HepG2 (cell line): ENCODE data around the gene SPOPL. TPM values are rescaled to one million over a fixed set of nuclear protein-coding genes. Genes with fewer than 3 reads are reported as not detected.

Experiments
- AGO2 ChIP-seq: fragments of 200-400 bp; formaldehyde crosslinking; optimal IDR thresholded peaks from 2 replicates; pipeline ENCODE3; 2017; ENCODE audit warnings: mild to moderate bottlenecking, low read depth, low read length, moderate library complexity
- CEBPG ChIP-seq: IDR thresholded peaks from 2 replicates; pipeline ENCODE4 v1.6.1; 2016
- CHD4 ChIP-seq: fragments of 200-600 bp; sonication (generic); IDR thresholded peaks from 2 replicates; pipeline ENCODE4 v1.7.0; 2017; ENCODE audit warnings: mild to moderate bottlenecking, low read length, borderline replicate concordance
- DPF2 ChIP-seq: sonication (generic); formaldehyde crosslinking; IDR thresholded peaks from 2 replicates; pipeline ENCODE4 v1.4.0; 2020; ENCODE audit warnings: mild to moderate bottlenecking, low read depth, missing genetic modification reagents, borderline replicate concordance
- HNRNPH1 ChIP-seq: fragments of 200-400 bp; formaldehyde crosslinking; optimal IDR thresholded peaks from 2 replicates; pipeline ENCODE3; 2017; ENCODE audit warnings: mild to moderate bottlenecking, low read depth, low read length
- KAT7 ChIP-seq: IDR thresholded peaks from 2 replicates; pipeline ENCODE4 v1.6.1; 2018; ENCODE audit warnings: borderline replicate concordance, missing compliant biosample characterization
- KMT2B ChIP-seq: IDR thresholded peaks from 2 replicates; pipeline ENCODE4 v1.6.1; 2016; ENCODE audit warnings: missing genetic modification reagents, missing compliant biosample characterization
- MAFK ChIP-seq, 2 experiments: IDR thresholded peaks in 1 of 2; conservative IDR thresholded peaks in 1 of 2; 2 replicates each; pipeline ENCODE4 v1.6.1; 2011; ENCODE audit warnings: improper control_type of control experiment in 2 of 2, low read length in 2 of 2
- MAX ChIP-seq: IDR thresholded peaks from 2 replicates; pipeline ENCODE4 v1.6.1; 2012; ENCODE audit warnings: inconsistent platforms
- MED13 ChIP-seq: sonication (generic); formaldehyde crosslinking; IDR thresholded peaks from 2 replicates; pipeline ENCODE4 v1.5.0; 2020; ENCODE audit warnings: missing genetic modification reagents
- MTERF4 ChIP-seq: sonication (generic); formaldehyde crosslinking; IDR thresholded peaks from 2 replicates; pipeline ENCODE4 v1.8.0; 2023; ENCODE audit warnings: mild to moderate bottlenecking, missing genetic modification reagents
- NCOR1 ChIP-seq: fragments of 200-600 bp; sonication (generic); IDR thresholded peaks from 2 replicates; pipeline ENCODE4 v1.7.0; 2017; ENCODE audit warnings: antibody characterized with exemption, low read length, borderline replicate concordance
- NR2F6 ChIP-seq, 2 experiments: IDR thresholded peaks; 2 replicates each; pipeline ENCODE4 v1.6.1; 2016; ENCODE audit warnings: antibody characterized with exemption in 1 of 2, mild to moderate bottlenecking in 1 of 2
- SOX5 ChIP-seq: IDR thresholded peaks from 2 replicates; pipeline ENCODE4 v1.6.1; 2016; ENCODE audit warnings: borderline replicate concordance
- TBX3 ChIP-seq: fragments of 450-650 bp; IDR thresholded peaks from 2 replicates; pipeline ENCODE4 v1.6.1; 2017; ENCODE audit warnings: antibody characterized with exemption, mild to moderate bottlenecking, inconsistent platforms, borderline replicate concordance
- TEAD3 ChIP-seq: optimal IDR thresholded peaks from 2 replicates; pipeline ENCODE3; 2016; ENCODE audit warnings: borderline replicate concordance
- TFAP4 ChIP-seq: sonication (generic); IDR thresholded peaks from 2 replicates; pipeline ENCODE4 v1.6.1; 2016; ENCODE audit warnings: low read depth, borderline replicate concordance
- TIGD3 ChIP-seq: sonication (generic); formaldehyde crosslinking; IDR thresholded peaks from 2 replicates; pipeline ENCODE4 v1.5.1; 2020; ENCODE audit warnings: mild to moderate bottlenecking, missing genetic modification reagents, borderline replicate concordance
- TRIM22 ChIP-seq: fragments of 450-650 bp; IDR thresholded peaks from 2 replicates; pipeline ENCODE4 v1.6.1; 2017
- ZFP90 ChIP-seq: sonication (generic); formaldehyde crosslinking; IDR thresholded peaks from 2 replicates; pipeline ENCODE4 v1.8.0; 2022; ENCODE audit warnings: missing genetic modification reagents, mild to moderate bottlenecking, inconsistent platforms, borderline replicate concordance
- ZKSCAN5 ChIP-seq: sonication (generic); formaldehyde crosslinking; IDR thresholded peaks from 2 replicates; pipeline ENCODE4 v1.5.1; 2020; ENCODE audit warnings: mild to moderate bottlenecking, missing genetic modification reagents
- ZNF33A ChIP-seq: sonication (generic); formaldehyde crosslinking; IDR thresholded peaks from 2 replicates; pipeline ENCODE4 v1.5.1; 2020; ENCODE audit warnings: missing genetic modification reagents, mild to moderate bottlenecking, moderate library complexity, borderline replicate concordance
- ZNF546 ChIP-seq: sonication (generic); formaldehyde crosslinking; conservative IDR thresholded peaks from 2 replicates; pipeline ENCODE4 v1.8.1; 2023; ENCODE audit warnings: mild to moderate bottlenecking, missing genetic modification reagents
- ZNF570 ChIP-seq: sonication (generic); formaldehyde crosslinking; IDR thresholded peaks from 2 replicates; pipeline ENCODE4 v1.4.0; 2020; ENCODE audit warnings: mild to moderate bottlenecking, missing genetic modification reagents, borderline replicate concordance
- ZNF713 ChIP-seq: sonication (generic); formaldehyde crosslinking; IDR thresholded peaks from 2 replicates; pipeline ENCODE4 v1.4.0; 2020; ENCODE audit warnings: mild to moderate bottlenecking, missing genetic modification reagents
- ZSCAN29 ChIP-seq: sonication (generic); formaldehyde crosslinking; conservative IDR thresholded peaks from 2 replicates; pipeline ENCODE4 v1.4.0; 2020; ENCODE audit warnings: mild to moderate bottlenecking, missing genetic modification reagents
- polyA plus RNA-seq, 8 experiments: library from polyadenylated mRNA; depleted of rRNA in 3 of 8; stranded (reverse) in 7 of 8; unstranded in 1 of 8; fragments of >200 nt; fragmentation: Illumina TruSeq in 4 of 8; extraction: Trizol in 4 of 8; gene quantifications; 2 replicates each; pipeline versions ENCODE4 v1.2.1 to v1.2.3, GENCODE V29; 2011 to 2016; ENCODE audit warnings: low read depth in 4 of 8, missing spikeins in 1 of 8, mixed read lengths in 1 of 8; ENCODE audit not compliant: insufficient read depth in 1 of 8
- total RNA-seq, 5 experiments: library from RNA; depleted of rRNA; stranded (reverse); fragments of >200 nt; fragmentation: Illumina TruSeq; extraction: Trizol; gene quantifications; 2 replicates each; pipeline ENCODE4 v1.2.3, GENCODE V29; 2016; ENCODE audit warnings: low read depth in 1 of 5

Gene SPOPL
- total and polyA plus RNA-seq, 2 of the 13 experiments (the other 11 are each of a cell fraction or from before 2014, with no cell fraction given): 12.6 to 51.6 TPM

GRCh38 chr2:138490673-138491494, 10.7 kb upstream of the SPOPL start (continued):
- TF ChIP-seq TFAP4: peak; percentile 59
- TF ChIP-seq CEBPG (CRISPR knock-in tag): peak; percentile 93
- TF ChIP-seq MAFK (conservative IDR thresholded peaks at IDR 0.05 in 1 of 2, IDR thresholded peaks at IDR 0.05 in 1 of 2; ENCODE audit: low read length in 2 of 2): no peak
- TF ChIP-seq ZNF546 (CRISPR knock-in tag): no peak
- peak; percentile 32; the same call in 1 of the 2 replicates for TF ChIP-seq KMT2B (CRISPR knock-in tag)
- no peak for TF ChIP-seq TIGD3 (CRISPR knock-in tag)
- TF ChIP-seq ZSCAN29: 0 out of 2 replicates have a peak, but pooled peaks have one; percentile 68
- TF ChIP-seq CHD4: peak; percentile 72; the same call in 1 of the 2 replicates
- no peak for TF ChIP-seq ZNF570 (CRISPR knock-in tag)
- no peak for TF ChIP-seq AGO2
- peak; percentile 99 for TF ChIP-seq NR2F6 (IDR thresholded peaks at IDR 0.05)
- peak; percentile 98 for TF ChIP-seq NR2F6 (CRISPR knock-in tag; IDR thresholded peaks at IDR 0.05)
- TF ChIP-seq MED13 (CRISPR knock-in tag): peak; percentile 59; the same call in 1 of the 2 replicates
- TF ChIP-seq TEAD3 (CRISPR knock-in tag): peak; percentile 69
- TF ChIP-seq NCOR1: peak; percentile 85
- TF ChIP-seq ZNF713: no peak
- no peak for TF ChIP-seq HNRNPH1
- TF ChIP-seq MTERF4 (CRISPR knock-in tag): no peak
- TF ChIP-seq TRIM22: no peak
- peak; percentile 28; the same call in 1 of the 2 replicates for TF ChIP-seq MAX
- TF ChIP-seq TBX3: peak; percentile 88; the same call in 1 of the 2 replicates
- TF ChIP-seq ZFP90 (CRISPR knock-in tag): no peak
- 0 out of 2 replicates have a peak, but pooled peaks have one; percentile 62 for TF ChIP-seq ZNF33A (CRISPR knock-in tag)
- TF ChIP-seq SOX5 (CRISPR knock-in tag): peak; percentile 92
- 0 out of 2 replicates have a peak, but pooled peaks have one; percentile 65 for TF ChIP-seq KAT7
- no peak for TF ChIP-seq ZKSCAN5 (CRISPR knock-in tag)
- TF ChIP-seq DPF2 (CRISPR knock-in tag): peak; percentile 92
